IgD-negative memory B cell (primary cell): ENCODE measurements around the gene MLLT3. TPM values are rescaled to one million over a fixed set of nuclear protein-coding genes. Genes with fewer than 3 reads are reported as not detected.
"Not testable (repeated sequence)": the region's sequence is repeated elsewhere in the genome, so short reads cannot be mapped to it uniquely, and the experiment has no call there.

Experiments
- H3K27ac Mint-ChIP-seq, 3 donors: one replicate each; pipeline ENCODE4 v1.8.0; 2020 to 2022; ENCODE audit warnings: mild to moderate bottlenecking in 3 of 3, mixed read lengths in 3 of 3, moderate library complexity in 1 of 3
- H3K27me3 Mint-ChIP-seq: one replicate; pipeline ENCODE4 v1.8.0; 2021; ENCODE audit warnings: mixed read lengths
- H3K36me3 Mint-ChIP-seq: one replicate; pipeline ENCODE4 v1.8.0; 2020; ENCODE audit warnings: mild to moderate bottlenecking, mixed read lengths
- H3K4me1 Mint-ChIP-seq, 3 donors: one replicate each; pipeline ENCODE4 v1.8.0; 2020 to 2022; ENCODE audit warnings: mixed read lengths in 3 of 3, mild to moderate bottlenecking in 1 of 3
- H3K4me3 Mint-ChIP-seq, 4 donors: one replicate each; pipeline ENCODE4 v1.8.0; 2020 to 2022; ENCODE audit warnings: mild to moderate bottlenecking in 4 of 4, mixed read lengths in 4 of 4, moderate library complexity in 3 of 4
- H3K9me3 Mint-ChIP-seq, 3 donors: one replicate each; pipeline ENCODE4 v1.8.0; 2020 to 2021; ENCODE audit warnings: mixed read lengths in 3 of 3, mild to moderate bottlenecking in 1 of 3
- polyA plus RNA-seq: library from polyadenylated mRNA; unstranded; fragments of 300-500 nt; fragmentation: Illumina TruSeq; gene quantifications from one replicate; pipeline ENCODE4 v1.2.3, GENCODE V29; 2021

MLLT3 gene
- polyA plus RNA-seq, 1 donor from 2014 or later, result 3.2 TPM

GRCh38 chr9:20594608-20595007, 27.7 kb downstream of the MLLT3 start:
- H3K27me3 Mint-ChIP-seq, result peaks cover 4% of the 10 kb centered on the region
- no peaks in the 10 kb centered on the region for H3K9me3 Mint-ChIP-seq
- no peak overlapping the region for H3K4me3 Mint-ChIP-seq
- H3K36me3 Mint-ChIP-seq, result no peaks in the 10 kb centered on the region
- H3K27ac Mint-ChIP-seq, result no peak overlapping the region
- H3K4me1 Mint-ChIP-seq, result peaks cover 0 to 8% (median 5%) of the 10 kb centered on the region in 3 donors

GRCh38 chr9:20593537-20593936, 28.8 kb downstream of the MLLT3 start:
- Mint-ChIP-seq H3K9me3 (no peaks in the 10 kb centered on the region), H3K27ac (no peak overlapping the region), H3K36me3 (no peaks in the 10 kb centered on the region), H3K4me1 (peaks cover 0 to 8% (median 5%) of the 10 kb centered on the region in 3 donors), H3K27me3 (peaks cover 4% of the 10 kb centered on the region), H3K4me3 (no peak overlapping the region)

GRCh38 chr9:20593105-20593504, 29.2 kb downstream of the MLLT3 start:
- Mint-ChIP-seq H3K36me3 (no peaks in the 10 kb centered on the region), H3K4me3 (no peak overlapping the region), H3K9me3 (no peaks in the 10 kb centered on the region), H3K27me3 (peaks cover under 1% of the 10 kb centered on the region), H3K27ac (no peak overlapping the region), H3K4me1 (peaks cover 0 to 5% (median 2%) of the 10 kb centered on the region in 3 donors)

GRCh38 chr9:20592673-20593072, 29.6 kb downstream of the MLLT3 start:
- Mint-ChIP-seq H3K4me1 (peaks cover 0 to 2% (median 0%) of the 10 kb centered on the region in 3 donors), H3K36me3 (no peaks in the 10 kb centered on the region), H3K9me3 (no peaks in the 10 kb centered on the region), H3K4me3 (no peak overlapping the region), H3K27ac (no peak overlapping the region), H3K27me3 (no peaks in the 10 kb centered on the region)

- no peak overlapping the region for H3K4me3 Mint-ChIP-seq
- no peaks in the 10 kb centered on the region for H3K27me3 Mint-ChIP-seq
- no peaks in the 10 kb centered on the region for H3K36me3 Mint-ChIP-seq
- no peak overlapping the region for H3K27ac Mint-ChIP-seq
- no peaks in the 10 kb centered on the region for H3K9me3 Mint-ChIP-seq
- H3K4me1 Mint-ChIP-seq, result no peaks in the 10 kb centered on the region
Observed at GRCh38 chr9:20591223-20591622, 31.1 kb downstream of the MLLT3 start.

DNA sequence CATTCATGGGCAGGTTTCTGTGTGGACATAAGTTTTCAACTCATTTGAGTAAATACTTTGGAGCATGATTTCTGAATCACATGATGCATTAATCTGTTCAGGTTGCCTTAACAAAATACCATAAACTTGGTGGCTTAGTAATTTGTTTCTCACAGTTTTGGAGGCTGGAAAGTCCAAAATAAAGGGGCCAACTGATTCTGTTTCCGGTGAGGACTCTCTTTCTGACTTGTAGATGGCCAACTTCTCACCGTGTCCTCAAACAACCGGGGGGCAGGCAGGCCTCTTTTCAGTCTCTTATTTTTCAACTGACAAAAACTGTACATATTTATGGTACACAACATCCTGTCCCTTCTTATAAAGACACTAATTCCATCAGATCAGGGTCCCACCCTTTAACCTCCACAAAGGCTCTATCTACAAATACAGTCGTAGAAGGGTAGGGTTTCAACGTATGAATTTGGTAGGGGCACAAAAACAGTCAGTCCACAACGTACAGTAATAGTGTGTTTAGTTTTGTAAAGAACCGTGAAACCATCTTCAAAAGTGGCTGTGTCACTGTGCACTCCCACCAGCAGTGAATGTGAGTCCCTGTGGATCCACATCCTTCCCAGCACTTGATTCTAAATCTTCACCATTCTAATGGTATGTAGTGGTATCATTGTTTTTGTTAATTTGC, 37.2 kb downstream of the MLLT3 start:
- Mint-ChIP-seq H3K4me3 (no peak overlapping the region), H3K27ac (no peak overlapping the region), H3K36me3 (no peaks in the 10 kb centered on the region), H3K9me3 (no peaks in the 10 kb centered on the region), H3K4me1 (peaks cover 0 to 3% (median 2%) of the 10 kb centered on the region in 3 donors), H3K27me3 (no peaks in the 10 kb centered on the region)

GRCh38 chr9:20583088-20583487, 39.2 kb downstream of the MLLT3 start:
- not testable (repeated sequence) for H3K4me1 Mint-ChIP-seq, H3K27me3 Mint-ChIP-seq, H3K4me3 Mint-ChIP-seq, H3K27ac Mint-ChIP-seq, H3K36me3 Mint-ChIP-seq, H3K9me3 Mint-ChIP-seq

GRCh38 chr9:20582150-20582549, 40.1 kb downstream of the MLLT3 start:
- Mint-ChIP-seq H3K4me3 (no peak overlapping the region), H3K36me3 (no peaks in the 10 kb centered on the region), H3K9me3 (no peaks in the 10 kb centered on the region), H3K4me1 (peaks cover 0 to 3% (median 2%) of the 10 kb centered on the region in 3 donors), H3K27ac (no peak overlapping the region), H3K27me3 (no peaks in the 10 kb centered on the region)

- Mint-ChIP-seq H3K27ac (no peak overlapping the region), H3K4me3 (no peak overlapping the region)
Observed at GRCh38 chr9:20580673-20581072, 41.6 kb downstream of the MLLT3 start.

DNA sequence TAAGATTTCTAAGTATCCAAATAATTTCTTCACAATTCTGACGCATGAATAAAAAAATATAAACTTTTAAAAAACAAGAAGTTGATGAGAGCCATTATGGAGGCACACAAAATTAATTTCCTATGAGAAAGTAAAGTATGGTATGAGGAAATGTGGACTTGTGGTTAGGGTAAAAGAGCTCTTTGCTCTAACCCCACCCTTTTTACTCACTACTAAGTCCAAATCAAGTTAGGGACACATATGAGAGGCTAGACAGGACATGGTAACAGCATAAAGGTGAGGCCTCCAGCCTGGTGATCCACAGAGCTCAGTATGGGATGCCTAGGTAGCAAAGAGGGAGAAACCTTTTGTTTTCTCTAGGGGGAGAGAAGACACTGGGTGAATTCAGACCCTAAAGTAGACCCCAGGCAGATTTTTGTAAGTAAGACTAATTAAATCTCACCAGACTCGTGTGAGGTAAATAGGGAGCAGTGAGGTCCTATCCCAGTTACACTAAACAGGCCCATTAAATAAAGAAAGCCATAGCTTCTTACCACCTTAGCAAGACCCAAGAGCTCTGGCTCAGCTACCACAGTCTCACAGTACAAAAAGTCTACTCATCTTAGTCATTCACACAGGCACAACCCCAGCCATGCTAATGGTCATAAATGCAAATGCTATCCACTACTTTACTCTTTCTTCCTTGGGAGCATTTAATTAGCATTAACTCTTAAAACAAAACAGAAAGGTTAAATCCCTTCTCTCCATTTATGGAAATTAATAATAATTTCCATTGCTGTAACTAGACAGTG, 42.6 kb downstream of the MLLT3 start:
- Mint-ChIP-seq H3K4me3 (no peak overlapping the region), H3K27me3 (no peaks in the 10 kb centered on the region), H3K9me3 (peaks cover 0 to 5% (median 0%) of the 10 kb centered on the region in 3 donors), H3K4me1 (peaks cover 0 to 3% (median 2%) of the 10 kb centered on the region in 3 donors), H3K36me3 (no peaks in the 10 kb centered on the region), H3K27ac (no peak overlapping the region)

More at GRCh38 chr9:20580673-20581072, 41.6 kb downstream of the MLLT3 start:
- Mint-ChIP-seq H3K9me3 (peaks cover 0 to 3% (median 0%) of the 10 kb centered on the region in 3 donors), H3K4me1 (peaks cover 0 to 3% (median 2%) of the 10 kb centered on the region in 3 donors), H3K36me3 (no peaks in the 10 kb centered on the region), H3K27me3 (no peaks in the 10 kb centered on the region)

DNA sequence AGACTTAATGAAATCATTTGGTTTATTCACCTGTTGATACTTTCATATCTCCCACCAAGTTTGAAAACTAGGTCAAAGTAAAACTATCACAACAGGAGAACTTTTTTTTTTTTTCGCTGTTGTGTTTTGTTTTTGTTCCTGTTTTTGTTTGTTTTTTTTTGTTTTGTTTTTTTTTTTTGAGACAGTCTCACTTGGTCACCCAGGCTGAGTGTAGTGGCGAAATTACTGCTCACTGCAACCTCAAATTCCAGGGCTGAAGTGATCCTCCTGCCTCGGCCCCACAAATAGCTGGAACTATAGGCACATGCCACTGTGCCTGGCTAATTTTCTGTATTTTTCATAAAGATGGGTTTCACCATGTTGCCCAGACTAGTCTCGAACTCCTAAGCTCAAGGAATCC, 49.3 kb downstream of the MLLT3 start:
- Mint-ChIP-seq H3K9me3 (peaks cover 0 to 5% (median 0%) of the 10 kb centered on the region in 3 donors), H3K36me3 (no peaks in the 10 kb centered on the region), H3K4me3 (no peak overlapping the region), H3K4me1 (peaks cover 0 to 5% (median 2%) of the 10 kb centered on the region in 3 donors), H3K27ac (no peak overlapping the region), H3K27me3 (no peaks in the 10 kb centered on the region)

DNA sequence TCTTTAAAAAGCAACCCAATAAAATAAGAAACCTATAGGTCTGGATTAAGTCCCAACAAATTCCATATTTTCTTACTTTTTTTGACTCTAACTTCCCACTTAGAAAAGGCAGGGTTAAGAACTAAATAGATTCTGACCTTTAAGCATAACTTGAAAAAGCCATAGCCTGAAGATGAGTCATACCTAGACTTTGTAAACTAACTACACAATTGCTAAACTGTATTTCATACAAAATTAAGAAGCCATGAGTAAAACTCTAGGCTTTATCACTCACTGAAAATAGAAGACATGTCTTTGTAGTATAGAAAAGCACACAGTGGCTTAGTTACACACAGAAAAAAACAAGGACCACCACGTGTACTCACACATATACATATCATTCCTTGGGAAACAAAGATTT, 51.5 kb downstream of the MLLT3 start:
- Mint-ChIP-seq H3K36me3 (no peaks in the 10 kb centered on the region), H3K4me3 (no peak overlapping the region), H3K9me3 (peaks cover 0 to 2% (median 0%) of the 10 kb centered on the region in 3 donors), H3K27ac (no peak overlapping the region), H3K27me3 (no peaks in the 10 kb centered on the region), H3K4me1 (peaks cover 0 to 5% (median 2%) of the 10 kb centered on the region in 3 donors)

GRCh38 chr9:20570087-20570486, 52.2 kb downstream of the MLLT3 start:
- Mint-ChIP-seq H3K4me3 (no peak overlapping the region), H3K27ac (no peak overlapping the region), H3K36me3 (no peaks in the 10 kb centered on the region), H3K27me3 (no peaks in the 10 kb centered on the region), H3K4me1 (peaks cover 0 to 5% (median 2%) of the 10 kb centered on the region in 3 donors), H3K9me3 (peaks cover 0 to 2% (median 0%) of the 10 kb centered on the region in 3 donors)

GRCh38 chr9:20569525-20569924, 52.8 kb downstream of the MLLT3 start:
- H3K4me1 Mint-ChIP-seq, result peaks cover 0 to 7% (median 2%) of the 10 kb centered on the region in 3 donors
- H3K4me3 Mint-ChIP-seq, result no peak overlapping the region
- H3K36me3 Mint-ChIP-seq, result no peaks in the 10 kb centered on the region
- H3K27me3 Mint-ChIP-seq, result no peaks in the 10 kb centered on the region
- no peak overlapping the region for H3K27ac Mint-ChIP-seq
- H3K9me3 Mint-ChIP-seq, result no peaks in the 10 kb centered on the region

DNA sequence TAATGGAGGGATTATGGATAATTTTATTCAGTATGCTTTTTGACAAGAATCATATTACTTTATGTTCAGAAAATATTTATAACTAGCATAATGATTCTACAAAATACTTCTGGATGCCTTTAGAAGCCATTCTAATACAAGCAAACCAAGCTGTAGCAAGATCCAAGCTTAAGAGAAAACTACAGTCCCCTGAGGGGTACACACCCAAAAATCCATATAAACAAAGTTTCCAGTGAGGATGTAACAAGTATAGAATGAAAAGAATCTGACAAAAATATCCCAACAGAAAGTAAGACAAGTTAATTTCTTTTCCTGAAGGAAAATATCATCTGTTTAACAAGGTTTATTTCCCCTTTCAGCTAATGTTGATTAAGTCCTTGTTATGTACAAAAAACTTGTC, 53.9 kb downstream of the MLLT3 start:
- Mint-ChIP-seq H3K27me3 (no peaks in the 10 kb centered on the region), H3K4me3 (no peak overlapping the region), H3K9me3 (no peaks in the 10 kb centered on the region), H3K27ac (no peak overlapping the region), H3K4me1 (peaks cover 0 to 4% (median 2%) of the 10 kb centered on the region in 3 donors), H3K36me3 (no peaks in the 10 kb centered on the region)
